K562 (cell line): ENCODE results near the gene IL6ST.

Experiments
- CCNT2 ChIP-seq: IDR thresholded peaks from 2 replicates; pipeline ENCODE4 v1.6.1; 2011; ENCODE audit warnings: borderline replicate concordance, low read depth, mild to moderate bottlenecking, moderate library complexity, mixed read lengths, low read length; ENCODE audit not compliant: insufficient read length; ENCODE audit errors: extremely low read depth
- EHMT2 ChIP-seq: fragments of 450-650 bp; IDR thresholded peaks from 2 replicates; pipeline ENCODE4 v1.6.1; 2018; ENCODE audit warnings: antibody characterized with exemption
- EP300 ChIP-seq: IDR thresholded peaks from 2 replicates; pipeline ENCODE4 v1.6.1; 2012; ENCODE audit warnings: low read length, improper control_type of control experiment
- MCM7 ChIP-seq, 2 experiments: fragments of 450-650 bp; IDR thresholded peaks; 2 replicates each; pipeline ENCODE4 v1.6.1; 2016 to 2018
- ZNF696 ChIP-seq: fragments of 250-450 bp; sonication (Bioruptor Pico); conservative IDR thresholded peaks from 2 replicates; pipeline ENCODE4 v1.4.0; 2020; ENCODE audit warnings: mild to moderate bottlenecking, moderate library complexity
- TF ChIP-seq, protein P1 (sequence below): sonication (generic); formaldehyde crosslinking; IDR thresholded peaks from 2 replicates; pipeline ENCODE4 v1.8.0; 2023; ENCODE audit warnings: missing genetic modification reagents, mild to moderate bottlenecking, borderline replicate concordance
- TF ChIP-seq, protein P2 (sequence below), 3 experiments: IDR thresholded peaks in 2 of 3; conservative IDR thresholded peaks in 1 of 3; 2 replicates each; pipeline ENCODE4 v1.5.1; 2011 to 2012; ENCODE audit warnings: low read length in 3 of 3, mild to moderate bottlenecking in 3 of 3, control low read depth in 2 of 3, improper control_type of control experiment in 1 of 3, inconsistent platforms in 1 of 3, low read depth in 1 of 3, mixed read lengths in 1 of 3, moderate library complexity in 1 of 3; ENCODE audit not compliant: insufficient read depth in 2 of 3
- TF ChIP-seq, protein P3 (sequence below): fragments of 250-450 bp; sonication (Bioruptor Pico); IDR thresholded peaks from 2 replicates; pipeline ENCODE4 v1.5.0; 2020; ENCODE audit warnings: mild to moderate bottlenecking, borderline replicate concordance
- TF ChIP-seq, protein P4 (sequence below), 2 experiments: fragments of 450-650 bp in 1 of 2; sonication (generic) in 1 of 2; formaldehyde crosslinking in 1 of 2; IDR thresholded peaks in 1 of 2; conservative IDR thresholded peaks in 1 of 2; 2 replicates each; pipeline versions ENCODE4 v1.6.1 to v1.8.1; 2016 to 2023; ENCODE audit warnings: mild to moderate bottlenecking in 2 of 2, moderate library complexity in 2 of 2, inconsistent platforms in 1 of 2, missing genetic modification reagents in 1 of 2

DNA sequence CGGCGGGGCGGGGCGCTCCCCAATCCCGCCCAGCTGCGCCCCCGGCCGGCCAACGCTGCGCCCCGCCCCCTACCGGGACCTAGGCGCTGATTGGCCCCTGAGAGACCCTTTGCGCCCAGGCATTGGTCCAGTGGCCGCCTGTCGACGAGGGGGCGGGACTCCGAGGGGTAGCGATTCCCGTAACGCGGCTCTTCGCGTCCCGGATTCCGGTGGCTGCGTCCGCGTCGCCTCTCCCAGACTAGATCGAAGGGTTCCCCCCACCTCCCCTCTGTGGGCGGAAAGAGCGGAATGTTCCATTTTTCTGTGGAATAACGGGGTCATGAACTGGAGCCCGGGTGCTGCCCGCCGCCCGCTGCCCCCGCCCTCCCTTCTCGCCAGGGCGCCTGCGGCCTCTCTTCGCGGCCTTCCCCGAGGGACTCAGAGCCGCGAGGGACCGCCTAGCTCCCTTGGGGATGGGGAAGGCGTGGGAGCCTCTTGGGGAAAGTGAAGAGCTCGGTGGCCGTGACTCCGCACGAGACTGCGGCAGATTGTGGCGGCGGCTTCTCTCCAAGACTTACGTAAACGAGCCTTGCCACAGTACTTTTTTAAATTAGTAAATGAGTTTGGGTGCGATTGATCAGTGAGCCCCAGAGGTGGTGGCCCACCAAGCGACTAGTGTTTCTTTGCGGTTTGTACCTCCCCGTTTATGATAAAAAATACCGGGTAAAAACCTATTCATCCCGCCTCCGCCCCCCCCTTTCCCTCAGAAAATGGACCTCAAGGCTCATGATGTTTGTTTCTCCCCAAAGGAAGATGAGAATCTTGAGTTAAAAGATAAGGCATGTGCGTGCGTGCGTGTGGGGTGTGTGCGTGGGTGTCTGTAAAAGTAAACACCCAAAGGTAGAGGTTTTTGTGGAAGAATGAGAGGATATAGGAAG, 493 bp upstream of the IL6ST start:
- TF ChIP-seq, protein P1, sequence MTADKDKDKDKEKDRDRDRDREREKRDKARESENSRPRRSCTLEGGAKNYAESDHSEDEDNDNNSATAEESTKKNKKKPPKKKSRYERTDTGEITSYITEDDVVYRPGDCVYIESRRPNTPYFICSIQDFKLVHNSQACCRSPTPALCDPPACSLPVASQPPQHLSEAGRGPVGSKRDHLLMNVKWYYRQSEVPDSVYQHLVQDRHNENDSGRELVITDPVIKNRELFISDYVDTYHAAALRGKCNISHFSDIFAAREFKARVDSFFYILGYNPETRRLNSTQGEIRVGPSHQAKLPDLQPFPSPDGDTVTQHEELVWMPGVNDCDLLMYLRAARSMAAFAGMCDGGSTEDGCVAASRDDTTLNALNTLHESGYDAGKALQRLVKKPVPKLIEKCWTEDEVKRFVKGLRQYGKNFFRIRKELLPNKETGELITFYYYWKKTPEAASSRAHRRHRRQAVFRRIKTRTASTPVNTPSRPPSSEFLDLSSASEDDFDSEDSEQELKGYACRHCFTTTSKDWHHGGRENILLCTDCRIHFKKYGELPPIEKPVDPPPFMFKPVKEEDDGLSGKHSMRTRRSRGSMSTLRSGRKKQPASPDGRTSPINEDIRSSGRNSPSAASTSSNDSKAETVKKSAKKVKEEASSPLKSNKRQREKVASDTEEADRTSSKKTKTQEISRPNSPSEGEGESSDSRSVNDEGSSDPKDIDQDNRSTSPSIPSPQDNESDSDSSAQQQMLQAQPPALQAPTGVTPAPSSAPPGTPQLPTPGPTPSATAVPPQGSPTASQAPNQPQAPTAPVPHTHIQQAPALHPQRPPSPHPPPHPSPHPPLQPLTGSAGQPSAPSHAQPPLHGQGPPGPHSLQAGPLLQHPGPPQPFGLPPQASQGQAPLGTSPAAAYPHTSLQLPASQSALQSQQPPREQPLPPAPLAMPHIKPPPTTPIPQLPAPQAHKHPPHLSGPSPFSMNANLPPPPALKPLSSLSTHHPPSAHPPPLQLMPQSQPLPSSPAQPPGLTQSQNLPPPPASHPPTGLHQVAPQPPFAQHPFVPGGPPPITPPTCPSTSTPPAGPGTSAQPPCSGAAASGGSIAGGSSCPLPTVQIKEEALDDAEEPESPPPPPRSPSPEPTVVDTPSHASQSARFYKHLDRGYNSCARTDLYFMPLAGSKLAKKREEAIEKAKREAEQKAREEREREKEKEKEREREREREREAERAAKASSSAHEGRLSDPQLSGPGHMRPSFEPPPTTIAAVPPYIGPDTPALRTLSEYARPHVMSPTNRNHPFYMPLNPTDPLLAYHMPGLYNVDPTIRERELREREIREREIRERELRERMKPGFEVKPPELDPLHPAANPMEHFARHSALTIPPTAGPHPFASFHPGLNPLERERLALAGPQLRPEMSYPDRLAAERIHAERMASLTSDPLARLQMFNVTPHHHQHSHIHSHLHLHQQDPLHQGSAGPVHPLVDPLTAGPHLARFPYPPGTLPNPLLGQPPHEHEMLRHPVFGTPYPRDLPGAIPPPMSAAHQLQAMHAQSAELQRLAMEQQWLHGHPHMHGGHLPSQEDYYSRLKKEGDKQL (CRISPR knock-in tag), result no peak
- no peak for TF ChIP-seq EHMT2
- TF ChIP-seq EP300, result no peak
- peak; percentile 4 for TF ChIP-seq CCNT2
- TF ChIP-seq, protein P2, sequence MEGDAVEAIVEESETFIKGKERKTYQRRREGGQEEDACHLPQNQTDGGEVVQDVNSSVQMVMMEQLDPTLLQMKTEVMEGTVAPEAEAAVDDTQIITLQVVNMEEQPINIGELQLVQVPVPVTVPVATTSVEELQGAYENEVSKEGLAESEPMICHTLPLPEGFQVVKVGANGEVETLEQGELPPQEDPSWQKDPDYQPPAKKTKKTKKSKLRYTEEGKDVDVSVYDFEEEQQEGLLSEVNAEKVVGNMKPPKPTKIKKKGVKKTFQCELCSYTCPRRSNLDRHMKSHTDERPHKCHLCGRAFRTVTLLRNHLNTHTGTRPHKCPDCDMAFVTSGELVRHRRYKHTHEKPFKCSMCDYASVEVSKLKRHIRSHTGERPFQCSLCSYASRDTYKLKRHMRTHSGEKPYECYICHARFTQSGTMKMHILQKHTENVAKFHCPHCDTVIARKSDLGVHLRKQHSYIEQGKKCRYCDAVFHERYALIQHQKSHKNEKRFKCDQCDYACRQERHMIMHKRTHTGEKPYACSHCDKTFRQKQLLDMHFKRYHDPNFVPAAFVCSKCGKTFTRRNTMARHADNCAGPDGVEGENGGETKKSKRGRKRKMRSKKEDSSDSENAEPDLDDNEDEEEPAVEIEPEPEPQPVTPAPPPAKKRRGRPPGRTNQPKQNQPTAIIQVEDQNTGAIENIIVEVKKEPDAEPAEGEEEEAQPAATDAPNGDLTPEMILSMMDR (IDR thresholded peaks at IDR 0.05 in 2 of 3, conservative IDR thresholded peaks at IDR 0.05 in 1 of 3; ENCODE audit: insufficient read depth in 2 of 3, low read depth in 1 of 3, low read length in 3 of 3), result peak in 2 of 3 experiments; percentile 33 to 37; a peak in 3 of 6 replicates
- TF ChIP-seq, protein P3, sequence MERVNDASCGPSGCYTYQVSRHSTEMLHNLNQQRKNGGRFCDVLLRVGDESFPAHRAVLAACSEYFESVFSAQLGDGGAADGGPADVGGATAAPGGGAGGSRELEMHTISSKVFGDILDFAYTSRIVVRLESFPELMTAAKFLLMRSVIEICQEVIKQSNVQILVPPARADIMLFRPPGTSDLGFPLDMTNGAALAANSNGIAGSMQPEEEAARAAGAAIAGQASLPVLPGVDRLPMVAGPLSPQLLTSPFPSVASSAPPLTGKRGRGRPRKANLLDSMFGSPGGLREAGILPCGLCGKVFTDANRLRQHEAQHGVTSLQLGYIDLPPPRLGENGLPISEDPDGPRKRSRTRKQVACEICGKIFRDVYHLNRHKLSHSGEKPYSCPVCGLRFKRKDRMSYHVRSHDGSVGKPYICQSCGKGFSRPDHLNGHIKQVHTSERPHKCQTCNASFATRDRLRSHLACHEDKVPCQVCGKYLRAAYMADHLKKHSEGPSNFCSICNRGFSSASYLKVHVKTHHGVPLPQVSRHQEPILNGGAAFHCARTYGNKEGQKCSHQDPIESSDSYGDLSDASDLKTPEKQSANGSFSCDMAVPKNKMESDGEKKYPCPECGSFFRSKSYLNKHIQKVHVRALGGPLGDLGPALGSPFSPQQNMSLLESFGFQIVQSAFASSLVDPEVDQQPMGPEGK (CRISPR knock-in tag), result no peak
- TF ChIP-seq ZNF696, result no peak
- TF ChIP-seq, protein P4, sequence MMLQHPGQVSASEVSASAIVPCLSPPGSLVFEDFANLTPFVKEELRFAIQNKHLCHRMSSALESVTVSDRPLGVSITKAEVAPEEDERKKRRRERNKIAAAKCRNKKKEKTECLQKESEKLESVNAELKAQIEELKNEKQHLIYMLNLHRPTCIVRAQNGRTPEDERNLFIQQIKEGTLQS (IDR thresholded peaks at IDR 0.05), result no peak
- TF ChIP-seq, protein P4 (CRISPR knock-in tag; conservative IDR thresholded peaks at IDR 0.05), result no peak
- TF ChIP-seq MCM7 (IDR thresholded peaks at IDR 0.05), result no peak
